ENCODE results near the gene OVCH1.
A peak's percentile ranks its signal among the peaks of the same experiment; 100 is the strongest.

OVCH1 gene

DNA sequence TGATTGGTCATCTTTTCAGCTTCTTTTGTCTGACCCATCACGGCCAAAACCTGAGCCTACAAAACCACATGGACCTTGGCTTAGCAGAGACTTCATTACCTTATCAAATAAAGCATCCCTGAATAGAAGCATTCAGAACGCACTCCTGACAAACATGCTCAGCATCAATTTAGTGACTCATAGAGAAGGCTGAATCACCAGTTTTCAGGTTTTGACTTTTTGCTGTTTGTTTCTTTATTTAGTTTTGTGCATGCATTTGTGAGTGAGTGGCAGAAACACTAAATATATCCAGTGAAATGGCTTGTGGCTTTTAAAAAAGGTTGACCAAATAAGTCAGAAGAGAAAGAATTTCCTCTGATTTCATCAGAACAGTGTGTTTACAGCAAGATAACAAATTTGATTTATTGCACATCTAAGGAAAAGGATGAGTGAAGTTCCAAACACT is 19.0 kb upstream of the OVCH1 start:
- DNase-seq (ENCODE audit: low read depth) = no peak

GRCh38 chr12:29510591-29511185 is 13.2 kb upstream of the OVCH1 start:
- no peak for DNase-seq (ENCODE audit: low read depth)
- no peak for TF ChIP-seq MYC (IDR thresholded peaks at IDR 0.05; ENCODE audit: low read depth, low read length)
- TF ChIP-seq, protein P1, sequence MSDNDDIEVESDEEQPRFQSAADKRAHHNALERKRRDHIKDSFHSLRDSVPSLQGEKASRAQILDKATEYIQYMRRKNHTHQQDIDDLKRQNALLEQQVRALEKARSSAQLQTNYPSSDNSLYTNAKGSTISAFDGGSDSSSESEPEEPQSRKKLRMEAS (IDR thresholded peaks at IDR 0.05; ENCODE audit: low read depth, low read length) = peak; percentile 61; the same call in 1 of the 2 replicates

More for the DNA sequence above, 19.0 kb upstream of the OVCH1 start:
- H3K4me3 ChIP-seq (ENCODE audit: low read depth, low read length) = no peak overlapping the region
- TF ChIP-seq, protein P1 (IDR thresholded peaks at IDR 0.05; ENCODE audit: low read depth, low read length) = no peak
- TF ChIP-seq MYC (IDR thresholded peaks at IDR 0.05; ENCODE audit: low read depth, low read length) (no peak), CTCF (IDR thresholded peaks at IDR 0.05; ENCODE audit: low read depth, low read length) (no peak), POLR2A (IDR thresholded peaks at IDR 0.05; ENCODE audit: extremely low read depth, insufficient read length) (no peak)

DNA sequence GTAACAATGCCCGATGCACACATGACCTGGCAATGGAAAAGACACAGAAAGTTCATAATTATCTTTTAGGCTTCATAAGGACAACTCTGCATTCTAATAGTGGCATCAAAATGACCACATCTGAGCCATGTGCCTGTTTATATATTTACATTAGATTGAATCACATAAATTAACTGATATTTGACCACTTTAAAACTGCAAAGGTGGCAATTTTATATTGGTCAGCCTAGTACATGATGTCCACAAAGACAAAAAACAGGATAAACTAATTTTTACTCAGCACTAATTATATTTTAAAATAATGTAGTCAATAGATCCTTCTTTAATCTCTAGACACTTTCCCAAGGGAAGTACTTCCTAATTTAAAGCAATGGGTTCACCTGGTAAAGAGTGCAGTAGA is 12.0 kb upstream of the OVCH1 start:
- TF ChIP-seq CTCF (IDR thresholded peaks at IDR 0.05; ENCODE audit: low read depth, low read length) = no peak
- TF ChIP-seq, protein P1 (IDR thresholded peaks at IDR 0.05; ENCODE audit: low read depth, low read length) = no peak
- no peak for TF ChIP-seq POLR2A (IDR thresholded peaks at IDR 0.05; ENCODE audit: extremely low read depth, insufficient read length)
- TF ChIP-seq MYC (IDR thresholded peaks at IDR 0.05; ENCODE audit: low read depth, low read length) = no peak
- no peak for DNase-seq (ENCODE audit: low read depth)
- no peak overlapping the region for H3K4me3 ChIP-seq (ENCODE audit: low read depth, low read length)

More at GRCh38 chr12:29510591-29511185, 13.2 kb upstream of the OVCH1 start:
- no peak overlapping the region for H3K4me3 ChIP-seq (ENCODE audit: low read depth, low read length)

DNA sequence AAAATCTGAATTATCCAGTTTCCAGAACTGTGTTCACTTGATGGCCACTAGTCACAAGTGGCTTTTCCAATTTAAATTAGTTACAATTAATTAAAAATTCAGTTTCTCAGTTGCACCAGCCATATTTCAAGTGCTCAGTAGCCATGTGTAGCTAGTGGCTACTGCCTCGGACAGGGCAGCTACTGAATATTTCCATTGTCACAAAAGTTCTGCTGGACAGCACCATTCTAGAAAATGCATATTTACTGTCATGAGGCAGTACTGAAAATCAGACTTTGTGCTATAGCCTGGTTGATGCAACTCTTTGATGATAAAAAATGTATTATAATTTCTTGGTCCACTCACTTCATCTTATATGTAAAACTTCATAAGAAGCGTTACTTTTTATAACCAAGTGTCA is 11.5 kb upstream of the OVCH1 start:
- TF ChIP-seq, protein P1 (IDR thresholded peaks at IDR 0.05; ENCODE audit: low read depth, low read length) = no peak
- TF ChIP-seq POLR2A (IDR thresholded peaks at IDR 0.05; ENCODE audit: extremely low read depth, insufficient read length) (no peak), MYC (IDR thresholded peaks at IDR 0.05; ENCODE audit: low read depth, low read length) (no peak), CTCF (IDR thresholded peaks at IDR 0.05; ENCODE audit: low read depth, low read length) (no peak)
- H3K4me3 ChIP-seq (ENCODE audit: low read depth, low read length) = no peak overlapping the region
- DNase-seq (ENCODE audit: low read depth) = no peak

DNA sequence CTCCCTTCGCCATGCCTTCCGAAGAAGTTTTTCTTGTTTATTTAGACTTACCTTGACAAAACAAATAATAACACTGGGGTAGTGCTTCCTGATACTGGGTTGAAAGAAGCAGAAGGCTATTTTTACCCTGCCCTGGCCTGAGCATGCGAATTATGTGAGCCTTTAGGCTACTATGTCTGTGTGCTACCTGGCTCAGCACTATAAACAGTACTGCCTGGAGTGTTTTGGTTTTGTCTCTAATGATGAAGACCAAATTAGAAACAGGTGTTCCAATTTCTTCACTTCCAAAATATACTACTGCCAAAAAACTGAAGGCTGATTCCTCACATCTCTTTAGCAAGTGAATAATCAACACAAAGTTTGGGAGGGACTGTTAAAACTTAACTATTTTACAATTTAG is 7.6 kb upstream of the OVCH1 start:
- DNase-seq (ENCODE audit: low read depth) = no peak
- H3K4me3 ChIP-seq (ENCODE audit: low read depth, low read length) = no peak overlapping the region
- TF ChIP-seq MYC (IDR thresholded peaks at IDR 0.05; ENCODE audit: low read depth, low read length) (no peak), POLR2A (IDR thresholded peaks at IDR 0.05; ENCODE audit: extremely low read depth, insufficient read length) (no peak), CTCF (IDR thresholded peaks at IDR 0.05; ENCODE audit: low read depth, low read length) (no peak)
- TF ChIP-seq, protein P1 (IDR thresholded peaks at IDR 0.05; ENCODE audit: low read depth, low read length) = no peak

DNA sequence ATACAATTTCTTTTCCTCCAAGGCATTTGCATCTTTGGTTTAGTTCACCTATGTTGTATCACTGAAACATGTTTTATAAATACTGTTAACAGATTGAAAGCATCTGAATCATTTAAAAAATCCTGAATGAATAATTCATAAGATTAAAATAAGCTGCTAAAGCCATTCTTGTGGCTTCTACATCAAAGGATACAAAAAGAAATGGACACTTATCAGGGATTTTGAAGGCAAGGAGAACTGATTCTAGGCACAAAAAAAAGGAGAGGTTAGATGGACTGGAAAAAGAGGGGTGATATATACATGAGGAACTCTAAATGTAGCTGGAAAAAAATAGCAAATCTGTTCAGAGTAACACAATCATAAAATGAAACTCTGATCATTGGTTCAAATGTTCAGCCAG is 5.8 kb upstream of the OVCH1 start:
- H3K4me3 ChIP-seq (ENCODE audit: low read depth, low read length) = no peak overlapping the region
- no peak for DNase-seq (ENCODE audit: low read depth)

More for the DNA sequence above, 5.8 kb upstream of the OVCH1 start:
- TF ChIP-seq POLR2A (IDR thresholded peaks at IDR 0.05; ENCODE audit: extremely low read depth, insufficient read length) = no peak
- TF ChIP-seq, protein P1 (IDR thresholded peaks at IDR 0.05; ENCODE audit: low read depth, low read length) = no peak
- TF ChIP-seq MYC (IDR thresholded peaks at IDR 0.05; ENCODE audit: low read depth, low read length) = no peak
- no peak for TF ChIP-seq CTCF (IDR thresholded peaks at IDR 0.05; ENCODE audit: low read depth, low read length)

Data from NB4 (cell line).